NCI-H2107 (cell line): ENCODE data around the gene GRIN3B.

Source experiments
- DNase-seq: peaks from one replicate; lab custom pipeline; 2025; lab: John Stamatoyannopoulos, UW

Gene GRIN3B

GRCh38 chr19:1042689-1043511 is 42.7 kb downstream of the GRIN3B start:
- no peak for DNase-seq

DNA sequence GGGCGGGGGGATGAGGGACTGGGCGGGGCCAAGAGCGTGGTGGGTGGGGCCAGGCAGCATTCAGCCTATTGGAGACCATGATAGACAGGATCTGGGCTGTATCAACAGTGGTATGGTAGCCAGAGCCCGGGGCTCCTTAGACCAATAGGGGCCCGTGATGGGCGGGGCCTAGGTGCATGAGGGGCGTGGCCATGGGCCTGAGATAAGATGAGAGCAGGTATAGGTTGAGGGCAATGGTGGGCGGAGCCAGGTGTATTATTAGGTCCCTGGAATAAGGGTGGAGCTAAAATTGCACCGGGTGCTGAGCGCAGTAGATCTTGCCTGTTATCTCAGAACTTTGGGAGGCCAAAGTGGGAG is 45.0 kb downstream of the GRIN3B start:
- DNase-seq: no peak

DNA sequence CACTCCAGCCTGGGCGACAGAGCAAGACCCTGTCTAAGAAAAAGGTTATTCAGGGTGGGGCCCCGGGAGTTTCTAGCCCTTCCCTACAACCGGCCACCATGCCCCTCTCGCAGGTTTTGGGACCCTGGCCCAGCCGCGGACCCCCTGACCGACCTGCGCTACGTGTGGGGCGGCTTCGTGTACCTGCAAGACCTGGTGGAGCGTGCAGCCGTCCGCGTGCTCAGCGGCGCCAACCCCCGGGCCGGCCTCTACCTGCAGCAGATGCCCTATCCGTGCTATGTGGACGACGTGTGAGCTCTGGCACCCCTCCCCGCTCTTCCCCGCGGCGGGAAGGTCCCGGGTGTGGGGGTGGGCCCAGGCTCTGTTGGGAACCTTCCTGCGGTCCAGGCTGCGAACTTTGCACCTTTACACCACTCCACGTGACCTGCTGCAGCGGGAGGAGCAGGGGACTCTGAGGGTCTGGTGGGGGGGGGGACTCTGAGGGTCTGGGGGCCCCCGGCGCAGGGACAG is 46.0 kb downstream of the GRIN3B start:
- DNase-seq: no peak

DNA sequence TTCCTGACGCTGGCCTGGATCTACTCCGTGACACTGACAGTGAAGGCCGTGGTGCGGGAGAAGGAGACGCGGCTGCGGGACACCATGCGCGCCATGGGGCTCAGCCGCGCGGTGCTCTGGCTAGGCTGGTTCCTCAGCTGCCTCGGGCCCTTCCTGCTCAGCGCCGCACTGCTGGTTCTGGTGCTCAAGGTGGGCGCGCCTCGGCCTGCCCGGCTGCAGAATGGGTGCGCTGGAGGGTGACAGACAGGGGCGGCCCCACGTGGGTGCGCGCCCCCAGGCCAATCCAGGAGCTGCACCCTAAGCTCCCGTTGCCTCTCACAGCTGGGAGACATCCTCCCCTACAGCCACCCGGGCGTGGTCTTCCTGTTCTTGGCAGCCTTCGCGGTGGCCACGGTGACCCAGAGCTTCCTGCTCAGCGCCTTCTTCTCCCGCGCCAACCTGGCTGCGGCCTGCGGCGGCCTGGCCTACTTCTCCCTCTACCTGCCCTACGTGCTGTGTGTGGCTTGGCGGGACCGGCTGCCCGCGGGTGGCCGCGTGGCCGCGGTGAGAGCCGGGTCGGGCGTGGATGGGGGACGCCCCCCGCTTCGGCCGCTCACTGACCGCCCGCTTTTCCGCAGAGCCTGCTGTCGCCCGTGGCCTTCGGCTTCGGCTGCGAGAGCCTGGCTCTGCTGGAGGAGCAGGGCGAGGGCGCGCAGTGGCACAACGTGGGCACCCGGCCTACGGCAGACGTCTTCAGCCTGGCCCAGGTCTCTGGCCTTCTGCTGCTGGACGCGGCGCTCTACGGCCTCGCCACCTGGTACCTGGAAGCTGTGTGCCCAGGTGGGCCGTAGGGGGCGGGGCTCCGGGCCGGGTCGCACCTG is 46.8 kb downstream of the GRIN3B start:
- DNase-seq: no peak

GRCh38 chr19:1047696-1048147 is 47.5 kb downstream of the GRIN3B start:
- no peak for DNase-seq

GRCh38 chr19:1049106-1049505 is 48.9 kb downstream of the GRIN3B start:
- no peak for DNase-seq

GRCh38 chr19:1049800-1050199 is 49.6 kb downstream of the GRIN3B start:
- DNase-seq: no peak

GRCh38 chr19:1050989-1051788 is 51.0 kb downstream of the GRIN3B start:
- DNase-seq: no peak

DNA sequence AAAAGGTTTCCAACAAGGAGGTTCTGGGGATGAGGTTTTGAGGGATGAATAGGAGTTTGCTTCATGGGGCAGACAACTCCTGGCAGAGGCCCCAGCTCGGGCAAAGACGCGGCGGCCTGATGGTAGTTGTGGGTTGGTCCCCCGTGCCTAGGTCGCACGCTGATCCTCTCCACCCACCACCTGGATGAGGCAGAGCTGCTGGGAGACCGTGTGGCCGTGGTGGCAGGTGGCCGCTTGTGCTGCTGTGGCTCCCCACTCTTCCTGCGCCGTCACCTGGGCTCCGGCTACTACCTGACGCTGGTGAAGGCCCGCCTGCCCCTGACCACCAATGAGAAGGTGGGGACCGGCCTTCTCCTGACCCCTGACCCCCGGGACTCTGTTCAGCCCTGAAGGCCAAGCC is 51.6 kb downstream of the GRIN3B start:
- DNase-seq: no peak

GRCh38 chr19:1052349-1052975 is 52.2 kb downstream of the GRIN3B start:
- no peak for DNase-seq

DNA sequence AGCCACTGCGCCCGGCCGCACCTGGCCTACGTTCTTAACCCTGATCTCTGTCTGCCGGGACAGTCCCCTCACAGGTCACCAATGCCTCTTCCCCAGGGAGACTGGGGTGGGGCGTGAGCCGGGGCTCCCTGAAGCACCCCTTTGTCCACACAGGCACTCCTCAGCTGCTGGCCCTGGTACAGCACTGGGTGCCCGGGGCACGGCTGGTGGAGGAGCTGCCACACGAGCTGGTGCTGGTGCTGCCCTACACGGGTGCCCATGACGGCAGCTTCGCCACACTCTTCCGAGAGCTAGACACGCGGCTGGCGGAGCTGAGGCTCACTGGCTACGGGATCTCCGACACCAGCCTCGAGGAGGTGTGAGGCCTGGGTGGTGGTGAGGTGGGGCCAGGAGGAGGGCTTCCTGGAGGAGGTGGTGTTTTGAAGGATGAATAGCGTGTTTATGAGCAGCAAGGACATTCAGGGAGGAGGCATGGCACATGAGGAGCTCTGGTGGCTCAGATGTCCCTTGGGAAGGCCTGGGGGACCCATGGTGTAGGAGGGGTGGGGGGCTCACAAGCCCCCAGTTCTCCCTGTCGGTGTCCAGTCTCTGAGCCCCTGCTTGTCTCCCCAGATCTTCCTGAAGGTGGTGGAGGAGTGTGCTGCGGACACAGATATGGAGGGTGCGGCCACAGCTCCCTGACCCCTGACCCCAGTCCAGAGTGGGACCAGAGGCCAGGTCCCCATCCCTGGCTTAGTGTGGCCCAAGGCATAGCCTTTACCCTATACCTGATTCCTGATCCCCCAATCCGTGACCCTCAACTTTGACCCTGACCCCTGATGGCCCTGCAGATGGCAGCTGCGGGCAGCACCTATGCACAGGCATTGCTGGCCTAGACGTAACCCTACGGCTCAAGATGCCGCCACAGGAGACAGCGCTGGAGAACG is 53.2 kb downstream of the GRIN3B start:
- DNase-seq: no peak

- no peak for DNase-seq
Observed at GRCh38 chr19:1054102-1055027, 54.1 kb downstream of the GRIN3B start.

DNA sequence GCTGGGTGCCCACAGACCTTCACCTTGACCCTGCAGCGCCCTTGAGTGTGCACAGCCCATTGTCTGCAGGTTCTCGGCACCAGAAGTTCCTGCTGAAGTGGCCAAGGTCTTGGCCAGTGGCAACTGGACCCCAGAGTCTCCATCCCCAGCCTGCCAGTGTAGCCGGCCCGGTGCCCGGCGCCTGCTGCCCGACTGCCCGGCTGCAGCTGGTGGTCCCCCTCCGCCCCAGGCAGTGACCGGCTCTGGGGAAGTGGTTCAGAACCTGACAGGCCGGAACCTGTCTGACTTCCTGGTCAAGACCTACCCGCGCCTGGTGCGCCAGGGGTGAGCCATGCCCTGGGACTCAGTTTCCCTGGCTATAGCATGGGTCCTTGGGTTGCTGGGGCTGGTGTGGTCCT is 54.8 kb downstream of the GRIN3B start:
- DNase-seq: no peak

GRCh38 chr19:1055886-1056620 is 55.8 kb downstream of the GRIN3B start:
- DNase-seq: no peak

DNA sequence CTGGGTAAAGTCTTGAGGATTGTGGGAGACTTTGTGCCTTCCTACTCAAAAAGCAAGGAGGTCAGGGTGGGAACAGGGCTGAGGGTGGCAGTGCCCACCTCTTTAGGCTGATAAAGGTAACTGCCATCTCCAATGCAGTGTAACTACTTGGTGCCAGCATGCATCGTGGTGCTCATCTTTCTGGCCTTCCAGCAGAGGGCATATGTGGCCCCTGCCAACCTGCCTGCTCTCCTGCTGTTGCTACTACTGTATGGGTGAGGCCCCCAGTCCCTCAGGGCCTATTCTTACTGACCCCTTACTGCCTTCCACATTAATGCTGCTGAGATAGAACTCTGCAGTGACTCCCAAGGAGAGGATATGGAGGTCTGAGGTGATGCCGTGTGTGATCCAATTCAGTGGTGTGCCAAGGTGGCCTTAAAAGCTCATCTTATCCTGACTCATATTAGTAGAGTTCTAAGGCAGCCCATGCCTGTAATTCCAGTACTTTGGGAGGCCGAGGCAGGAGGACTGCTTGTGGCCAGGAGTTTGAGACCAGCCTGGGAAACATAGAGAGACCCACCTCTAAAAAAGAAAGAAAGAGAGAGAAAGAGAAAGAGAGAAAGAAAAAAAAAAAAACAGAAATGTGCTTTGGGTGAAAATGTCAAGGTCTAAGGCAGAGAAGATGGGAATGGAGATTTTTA is 57.1 kb downstream of the GRIN3B start:
- DNase-seq: no peak

- no peak for DNase-seq
Observed at GRCh38 chr19:1058112-1058511, 57.9 kb downstream of the GRIN3B start.
